GM18909 (cell line): ENCODE data around the gene TCF12.

Experiments
- ATAC-seq: cut with Tn5 transposase; IDR thresholded peaks from one replicate; pipeline ENCODE4 v1.9.1; 2021; ENCODE audit warnings: mild to moderate bottlenecking; ENCODE audit not compliant: unreplicated experiment, poor library complexity

TCF12 gene

GRCh38 chr15:57278439-57278838 is 360.0 kb downstream of the TCF12 start:
- no peak for ATAC-seq

GRCh38 chr15:57280464-57280863 is 362.0 kb downstream of the TCF12 start:
- ATAC-seq: no peak

- peak; percentile 50 for ATAC-seq
These were observed 362.9 kb downstream of the TCF12 start for GRCh38 chr15:57281321-57281720.

- ATAC-seq: no peak
These were observed 364.2 kb downstream of the TCF12 start for GRCh38 chr15:57282686-57283085.

GRCh38 chr15:57283774-57284503 is 365.5 kb downstream of the TCF12 start:
- peak; percentile 6 for ATAC-seq

- ATAC-seq: peak; percentile 58
These were observed 366.1 kb downstream of the TCF12 start for GRCh38 chr15:57284535-57284934.

- ATAC-seq: no peak
These were observed 366.9 kb downstream of the TCF12 start for GRCh38 chr15:57285386-57285785.

GRCh38 chr15:57286446-57287122 is 368.1 kb downstream of the TCF12 start:
- no peak for ATAC-seq

GRCh38 chr15:57287123-57287521 is 368.7 kb downstream of the TCF12 start:
- no peak for ATAC-seq

GRCh38 chr15:57288926-57289580 is 370.6 kb downstream of the TCF12 start:
- no peak for ATAC-seq

- ATAC-seq: no peak
These were observed 371.7 kb downstream of the TCF12 start for GRCh38 chr15:57290187-57290586.

- ATAC-seq: no peak
These were observed 372.4 kb downstream of the TCF12 start for GRCh38 chr15:57290826-57291225.

GRCh38 chr15:57296473-57297162 is 378.2 kb downstream of the TCF12 start:
- no peak for ATAC-seq

- ATAC-seq: no peak
These were observed 378.7 kb downstream of the TCF12 start for GRCh38 chr15:57297163-57297593.

GRCh38 chr15:57297630-57298029 is 379.2 kb downstream of the TCF12 start:
- no peak for ATAC-seq

GRCh38 chr15:57298204-57298603 is 379.8 kb downstream of the TCF12 start:
- no peak for ATAC-seq

GRCh38 chr15:57298843-57299550 is 380.6 kb downstream of the TCF12 start:
- no peak for ATAC-seq

GRCh38 chr15:57301307-57301706 is 382.9 kb downstream of the TCF12 start:
- ATAC-seq: no peak

- ATAC-seq: no peak
These were observed 384.3 kb downstream of the TCF12 start for GRCh38 chr15:57302640-57303257.

- no peak for ATAC-seq
These were observed 386.6 kb downstream of the TCF12 start for GRCh38 chr15:57305009-57305408.
